GM23248 (cell line): Measurements from ENCODE around the gene OR1I1. TPM values are rescaled to one million over a fixed set of nuclear protein-coding genes. Genes with fewer than 3 reads are reported as not detected.
A peak's percentile ranks its signal among the peaks of the same experiment; 100 is the strongest.

Experiments used
- DNase-seq: peaks from one replicate; pipeline ENCODE4 v3.0.0-alpha.2; 2015
- H2AFZ ChIP-seq: fragments of 200-600 bp; sonication (generic); 2 replicates; pipeline ENCODE4 v1.6.1; 2016; ENCODE audit warnings: antibody characterized with exemption
- H3F3A ChIP-seq: fragments of 200-600 bp; sonication (generic); 2 replicates; pipeline ENCODE4 v1.6.1; 2016; ENCODE audit warnings: mild to moderate bottlenecking, antibody characterized with exemption, mixed run types; ENCODE audit not compliant: insufficient read depth
- H3K27ac ChIP-seq: fragments of 200-600 bp; sonication (generic); 2 replicates; pipeline ENCODE4 v1.5.1; 2016; ENCODE audit warnings: mild to moderate bottlenecking
- H3K27me3 ChIP-seq: fragments of 200-600 bp; sonication (generic); replicated peaks from 2 replicates; pipeline ENCODE4 v1.6.1; 2016; ENCODE audit warnings: mild to moderate bottlenecking; ENCODE audit not compliant: insufficient read depth
- H3K36me3 ChIP-seq: fragments of 200-600 bp; sonication (generic); 2 replicates; pipeline ENCODE4 v1.6.1; 2016; ENCODE audit warnings: low read depth, mild to moderate bottlenecking
- H3K4me1 ChIP-seq: fragments of 200-600 bp; sonication (generic); 2 replicates; pipeline ENCODE4 v1.6.1; 2016; ENCODE audit warnings: mild to moderate bottlenecking; ENCODE audit not compliant: insufficient read depth
- H3K4me2 ChIP-seq: fragments of 200-600 bp; sonication (generic); one replicate; pipeline ENCODE4 v1.6.1; 2016; ENCODE audit warnings: mild to moderate bottlenecking; ENCODE audit not compliant: unreplicated experiment
- H3K4me3 ChIP-seq: fragments of 200-600 bp; sonication (generic); 2 replicates; pipeline ENCODE4 v1.5.1; 2016; ENCODE audit warnings: mild to moderate bottlenecking
- H3K79me2 ChIP-seq: fragments of 200-600 bp; sonication (generic); 2 replicates; pipeline ENCODE4 v1.6.1; 2016; ENCODE audit warnings: mild to moderate bottlenecking; ENCODE audit not compliant: insufficient read depth
- H3K9ac ChIP-seq: fragments of 200-600 bp; sonication (generic); 2 replicates; pipeline ENCODE4 v1.6.1; 2016; ENCODE audit warnings: mild to moderate bottlenecking
- H3K9me2 ChIP-seq: fragments of 200-600 bp; sonication (generic); 2 replicates; pipeline ENCODE4 v1.6.1; 2016; ENCODE audit warnings: mixed run types, mild to moderate bottlenecking, moderate library complexity; ENCODE audit not compliant: insufficient read depth
- H3K9me3 ChIP-seq: fragments of 200-600 bp; sonication (generic); one replicate; pipeline ENCODE4 v1.6.1; 2017; ENCODE audit warnings: low read depth
- H4K20me1 ChIP-seq: fragments of 200-600 bp; sonication (generic); 2 replicates; pipeline ENCODE4 v1.6.0; 2016; ENCODE audit not compliant: insufficient read depth
- EZH2 ChIP-seq: fragments of 200-600 bp; sonication (generic); IDR thresholded peaks from 2 replicates; pipeline ENCODE4 v1.6.1; 2018; ENCODE audit warnings: antibody characterized with exemption, mild to moderate bottlenecking; ENCODE audit not compliant: insufficient read depth, poor library complexity, severe bottlenecking
- EZH2phosphoT487 ChIP-seq: fragments of 200-600 bp; sonication (generic); IDR thresholded peaks from 2 replicates; pipeline ENCODE4 v1.6.1; 2018; ENCODE audit warnings: antibody characterized with exemption, moderate library complexity, mild to moderate bottlenecking, low read depth; ENCODE audit not compliant: insufficient read depth
- WGBS, 2 experiments: methylation state at CpG; one replicate each; pipeline ENCODE4 v1.1.6; 2015 to 2017; ENCODE audit warnings: low lambda C conversion rate in 2 of 2, low coverage in 1 of 2; ENCODE audit errors: missing lambda C conversion rate in 2 of 2; 5-methylcytosine and 5-hydroxymethylcytosine counted together
- in situ Hi-C: fragments of 300-500 bp; cut with MboI; formaldehyde crosslinking; loops from 2 replicates; pipeline ENCODE4 v1.15.0; 2020
- polyA plus RNA-seq: library from polyadenylated mRNA; unstranded; fragments of >200 nt; fragmentation: Nextera tagmentation; extraction: Ambion mirVana; gene quantifications from 2 replicates; pipeline ENCODE4 v1.2.1, GENCODE V29; 2016
- total RNA-seq: library from RNA; depleted of rRNA; stranded (reverse); fragments of >200 nt; shearing (Covaris generic); gene quantifications from 2 replicates; pipeline ENCODE4 v1.2.3, GENCODE V29; 2014

Gene OR1I1
- total and polyA plus RNA-seq, 2 experiments from 2014 or later, result not detected

- 19 to 23% methylated on average over 1 of the region's 1 CpG for WGBS, 2 experiments
- no peaks in the 10 kb centered on the region for H3K27me3 ChIP-seq
- in situ Hi-C loops, result no loop called here
- H3K4me3 ChIP-seq, result no peak overlapping the region
- no peaks in the 10 kb centered on the region for H3K36me3 ChIP-seq
- TF ChIP-seq EZH2phosphoT487, result no peak
- TF ChIP-seq EZH2, result no peak
- H3K9ac ChIP-seq, result no peak overlapping the region
- H3K4me1 ChIP-seq, result peaks cover 5% of the 10 kb centered on the region; the same call in 1 of the 2 replicates
- no peaks in the 10 kb centered on the region for H4K20me1 ChIP-seq
- 0 out of 2 replicates have a peak, but pooled peaks cover 3% of the 10 kb centered on the region for H3F3A ChIP-seq
- no peak for DNase-seq
- H3K79me2 ChIP-seq, result peaks cover 27% of the 10 kb centered on the region
- H2AFZ ChIP-seq, result no peak overlapping the region
- no peaks in the 10 kb centered on the region for H3K9me2 ChIP-seq
- H3K4me2 ChIP-seq, result no peak overlapping the region
- H3K9me3 ChIP-seq, result no peaks in the 10 kb centered on the region
- no peak overlapping the region for H3K27ac ChIP-seq
Observed at GRCh38 chr19:15104411-15104810, 22.4 kb downstream of the OR1I1 start.

- Histone ChIP-seq H3K27ac (no peak overlapping the region), H3K9ac (no peak overlapping the region), H2AFZ (no peak overlapping the region), H3K4me3 (no peak overlapping the region), H3K27me3 (no peaks in the 10 kb centered on the region), H3K4me1 (peaks cover 5% of the 10 kb centered on the region; the same call in 1 of the 2 replicates), H3K79me2 (peaks cover 30% of the 10 kb centered on the region), H3F3A (0 out of 2 replicates have a peak, but pooled peaks cover 3% of the 10 kb centered on the region), H3K9me3 (no peaks in the 10 kb centered on the region), H4K20me1 (no peaks in the 10 kb centered on the region), H3K9me2 (no peaks in the 10 kb centered on the region), H3K36me3 (no peaks in the 10 kb centered on the region), H3K4me2 (no peak overlapping the region)
- in situ Hi-C loops, result no loop called here
- DNase-seq, result no peak
- WGBS, 2 experiments, result 87 to 98% methylated on average over 3 of the region's 3 CpGs
- TF ChIP-seq EZH2 (no peak), EZH2phosphoT487 (no peak)
Observed at GRCh38 chr19:15105044-15105443, 23.0 kb downstream of the OR1I1 start.

GRCh38 chr19:15107061-15108010, 25.3 kb downstream of the OR1I1 start, which contains the start of gene SYDE1:
TSS of gene SYDE1 (plus strand) at chr19:15107401. CDS start at chr19:15107434, 33 bp downstream.
- TF ChIP-seq EZH2, result no peak
- no peak for TF ChIP-seq EZH2phosphoT487
- Histone ChIP-seq H3K27ac (peak within 1 kb of the TSS; percentile 85), H3K79me2 (peaks cover 38% of the 10 kb centered on the region), H3K27me3 (no peaks in the 10 kb centered on the region), H3K36me3 (peaks cover 9% of the 10 kb centered on the region), H2AFZ (peak within 1 kb of the TSS; percentile 81), H3K4me2 (peak within 1 kb of the TSS; percentile 99), H3F3A (peaks cover 10% of the 10 kb centered on the region), H3K9me3 (no peaks in the 10 kb centered on the region), H3K4me1 (peaks cover 5% of the 10 kb centered on the region; the same call in 1 of the 2 replicates), H3K4me3 (peak within 1 kb of the TSS; percentile 96), H4K20me1 (no peaks in the 10 kb centered on the region), H3K9ac (peak within 1 kb of the TSS; percentile 100), H3K9me2 (no peaks in the 10 kb centered on the region)
- in situ Hi-C loops, result no loop called here
- WGBS, 2 experiments, result 1 to 3% methylated on average over 24 to 75 of the region's 78 CpGs
- DNase-seq, result peak; percentile 72

- in situ Hi-C loops, result no loop called here
- WGBS, 2 experiments, result 36 to 41% methylated on average over 10 of the region's 10 CpGs
- H2AFZ ChIP-seq, result peak overlapping the region; percentile 80
Observed at GRCh38 chr19:15108145-15108844, 26.3 kb downstream of the OR1I1 start.

More at GRCh38 chr19:15108145-15108844, 26.3 kb downstream of the OR1I1 start:
- Histone ChIP-seq H3K4me2 (peak overlapping the region; percentile 99), H3K4me1 (peaks cover 5% of the 10 kb centered on the region; the same call in 1 of the 2 replicates), H3K27ac (peak overlapping the region; percentile 85), H3K9me3 (no peaks in the 10 kb centered on the region), H3K79me2 (peaks cover 42% of the 10 kb centered on the region), H3K9ac (peak overlapping the region; percentile 100), H3K9me2 (no peaks in the 10 kb centered on the region), H3K27me3 (no peaks in the 10 kb centered on the region), H3K36me3 (peaks cover 18% of the 10 kb centered on the region), H4K20me1 (no peaks in the 10 kb centered on the region), H3F3A (peaks cover 19% of the 10 kb centered on the region), H3K4me3 (peak overlapping the region; percentile 96)
- no peak for TF ChIP-seq EZH2phosphoT487
- peak; percentile 37 for DNase-seq
